H1 (cell line): ENCODE measurements around the gene MCM5. TPM values are rescaled to one million over a fixed set of nuclear protein-coding genes. Genes with fewer than 3 reads are reported as not detected.

Experiments
- CTCF ChIA-PET: fragments of 300-600 bp; sonication (Branson Sonifier 250); formaldehyde crosslinking; loops from one replicate; lab custom pipeline; 2021; ENCODE audit not compliant: partially characterized antibody; lab: Charles Lee
- POLR2A ChIA-PET: fragments of 300-600 bp; sonication (Branson Sonifier 250); formaldehyde crosslinking; loops from one replicate; lab custom pipeline; 2021; ENCODE audit warnings: inconsistent platforms; ENCODE audit not compliant: partially characterized antibody; lab: Charles Lee
- DNase-seq, 2 experiments: peaks; one replicate each; pipeline versions ENCODE4 v3.0.0 to v3.0.0-alpha.2; 2010 to 2022; ENCODE audit warnings: low spot score in 2 of 2, low read depth in 1 of 2, mixed read lengths in 1 of 2
- FAIRE-seq: peaks from 2 replicates; lab custom pipeline; 2011; peaks lifted over from hg19 to GRCh38; lab: Jason Lieb, UNC
- H2AFZ ChIP-seq: 2 replicates; pipeline ENCODE4 v1.8.1; 2012; ENCODE audit warnings: low read length, inconsistent platforms
- H2AK5ac ChIP-seq: 2 replicates; pipeline ENCODE4 v1.6.1; 2013; ENCODE audit warnings: low read depth, low read length
- H2BK120ac ChIP-seq: replicated peaks from 2 replicates; pipeline ENCODE3; 2013; ENCODE audit warnings: low read depth, low read length, inconsistent platforms
- H2BK12ac ChIP-seq: 2 replicates; pipeline ENCODE4 v1.6.1; 2013; ENCODE audit warnings: low read depth, low read length
- H2BK15ac ChIP-seq: 2 replicates; pipeline ENCODE4 v1.6.1; 2013; ENCODE audit warnings: low read length
- H2BK20ac ChIP-seq: 2 replicates; pipeline ENCODE4 v1.6.1; 2013; ENCODE audit warnings: low read length
- H2BK5ac ChIP-seq: 2 replicates; pipeline ENCODE4 v1.6.1; 2013; ENCODE audit warnings: low read depth, low read length
- H3K14ac ChIP-seq: 2 replicates; pipeline ENCODE4 v1.6.1; 2013; ENCODE audit warnings: inconsistent platforms; ENCODE audit not compliant: insufficient read length
- H3K18ac ChIP-seq: 2 replicates; pipeline ENCODE4 v1.6.1; 2013; ENCODE audit warnings: low read length; ENCODE audit errors: extremely low read depth
- H3K23ac ChIP-seq: 2 replicates; pipeline ENCODE4 v1.6.1; 2013; ENCODE audit warnings: inconsistent platforms; ENCODE audit not compliant: insufficient read length
- H3K23me2 ChIP-seq: 2 replicates; pipeline ENCODE4 v1.6.1; 2013; ENCODE audit warnings: low read depth, low read length
- H3K27ac ChIP-seq: 2 replicates; pipeline ENCODE4 v1.6.1; 2011; ENCODE audit warnings: low read depth, low read length, inconsistent platforms
- H3K27me3 ChIP-seq, 4 experiments: replicated peaks in 1 of 4; 1 replicate in 1 of 4; 2 replicates in 3 of 4; pipeline versions ENCODE4 v1.6.1 to v1.8.1; 2011 to 2013; ENCODE audit warnings: low read length in 3 of 4, mild to moderate bottlenecking in 3 of 4, inconsistent platforms in 2 of 4, mixed read lengths in 2 of 4, moderate library complexity in 1 of 4; ENCODE audit not compliant: control insufficient read depth in 3 of 4, insufficient read depth in 3 of 4; ENCODE audit errors: extremely low read depth in 1 of 4
- H3K36me3 ChIP-seq, 4 experiments: 2 replicates each; pipeline versions ENCODE4 v1.6.1 to v1.8.1; 2011 to 2013; ENCODE audit warnings: mild to moderate bottlenecking in 4 of 4, low read length in 3 of 4, moderate library complexity in 2 of 4, control low read depth in 1 of 4, inconsistent platforms in 1 of 4; ENCODE audit not compliant: insufficient read depth in 4 of 4, control insufficient read depth in 2 of 4
- H3K4ac ChIP-seq: replicated peaks from 2 replicates; pipeline ENCODE3; 2013; ENCODE audit warnings: low read length, low read depth, mixed read lengths, inconsistent platforms; ENCODE audit not compliant: insufficient read length
- H3K4me1 ChIP-seq, 4 experiments: replicated peaks in 1 of 4; 1 replicate in 1 of 4; 2 replicates in 3 of 4; pipeline versions ENCODE4 v1.6.1 to v1.8.1; 2011 to 2013; ENCODE audit warnings: low read length in 3 of 4, inconsistent platforms in 2 of 4, mixed read lengths in 1 of 4; ENCODE audit not compliant: insufficient read depth in 4 of 4, control insufficient read depth in 3 of 4
- H3K4me2 ChIP-seq, 2 experiments: 2 replicates each; pipeline versions ENCODE4 v1.6.1 to v1.8.1; 2011 to 2013; ENCODE audit warnings: low read depth in 2 of 2, low read length in 2 of 2, control low read depth in 1 of 2, inconsistent platforms in 1 of 2, mild to moderate bottlenecking in 1 of 2; ENCODE audit not compliant: insufficient read depth in 1 of 2
- H3K4me3 ChIP-seq, 4 experiments: fragments of 200-600, 300-600 bp in 1 of 4; sonication (generic), shearing (Covaris generic), sonication (Bioruptor Twin) in 1 of 4; 2 replicates each; pipeline versions ENCODE4 v1.5.1 to v1.8.1; 2011 to 2016; ENCODE audit warnings: low read length in 4 of 4, low read depth in 3 of 4, control low read depth in 2 of 4, inconsistent platforms in 2 of 4, mild to moderate bottlenecking in 2 of 4, mixed read lengths in 1 of 4, moderate library complexity in 1 of 4; ENCODE audit not compliant: insufficient read depth in 2 of 4; ENCODE audit errors: extremely low read depth in 1 of 4
- H3K56ac ChIP-seq: replicated peaks from 2 replicates; pipeline ENCODE3; 2013; ENCODE audit warnings: low read depth, mild to moderate bottlenecking, mixed read lengths, low read length, inconsistent platforms; ENCODE audit not compliant: insufficient read length
- H3K79me1 ChIP-seq: 2 replicates; pipeline ENCODE4 v1.6.1; 2013; ENCODE audit warnings: low read depth, low read length, control low read depth
- H3K79me2 ChIP-seq, 2 experiments: 2 replicates each; pipeline versions ENCODE4 v1.6.1 to v1.8.1; 2012 to 2013; ENCODE audit warnings: low read length in 2 of 2, mild to moderate bottlenecking in 2 of 2, inconsistent platforms in 1 of 2; ENCODE audit not compliant: insufficient read depth in 2 of 2, control insufficient read depth in 1 of 2
- H3K9ac ChIP-seq, 4 experiments: replicated peaks in 1 of 4; 1 replicate in 1 of 4; 2 replicates in 3 of 4; pipeline versions ENCODE4 v1.6.1 to v1.8.1; 2011 to 2013; ENCODE audit warnings: low read depth in 3 of 4, low read length in 3 of 4, control low read depth in 2 of 4, mild to moderate bottlenecking in 2 of 4, moderate library complexity in 2 of 4, inconsistent platforms in 1 of 4; ENCODE audit errors: extremely low read depth in 1 of 4
- H3K9me3 ChIP-seq, 2 experiments: 2 replicates each; pipeline versions ENCODE4 v1.6.1 to v1.8.1; 2012 to 2013; ENCODE audit warnings: mild to moderate bottlenecking in 2 of 2, moderate library complexity in 2 of 2, control low read depth in 1 of 2, inconsistent platforms in 1 of 2, low read depth in 1 of 2, low read length in 1 of 2, mixed read lengths in 1 of 2; ENCODE audit not compliant: insufficient read depth in 2 of 2
- H4K20me1 ChIP-seq, 2 experiments: replicated peaks in 1 of 2; 2 replicates each; pipeline versions ENCODE3 to v1.8.1; 2011 to 2013; ENCODE audit warnings: inconsistent platforms in 2 of 2, low read length in 2 of 2, mild to moderate bottlenecking in 1 of 2; ENCODE audit not compliant: insufficient read depth in 2 of 2, control insufficient read depth in 1 of 2
- H4K5ac ChIP-seq: 2 replicates; pipeline ENCODE4 v1.6.1; 2013; ENCODE audit warnings: low read length, low read depth, mixed read lengths, inconsistent platforms; ENCODE audit not compliant: insufficient read length
- H4K8ac ChIP-seq: 2 replicates; pipeline ENCODE4 v1.8.0; 2013; ENCODE audit warnings: mild to moderate bottlenecking, moderate library complexity, low read length, inconsistent platforms; ENCODE audit not compliant: insufficient read depth; ENCODE audit errors: extremely low read depth
- H4K91ac ChIP-seq: replicated peaks from 2 replicates; pipeline ENCODE3; 2013; ENCODE audit warnings: low read length, mixed read lengths, inconsistent platforms; ENCODE audit not compliant: insufficient read length
- BRCA1 ChIP-seq: IDR thresholded peaks from 2 replicates; pipeline ENCODE4 v1.6.1; 2012; ENCODE audit warnings: low read depth, low read length, improper control_type of control experiment
- CREB1 ChIP-seq: IDR thresholded peaks from 2 replicates; pipeline ENCODE4 v1.6.1; 2012; ENCODE audit warnings: inconsistent platforms
- NRF1 ChIP-seq: IDR thresholded peaks from 2 replicates; pipeline ENCODE4 v1.6.1; 2011; ENCODE audit warnings: mild to moderate bottlenecking, low read depth, low read length, improper control_type of control experiment
- SP1 ChIP-seq: IDR thresholded peaks from 2 replicates; pipeline ENCODE4 v1.6.1; 2011; ENCODE audit warnings: low read depth, low read length
- WGBS, 2 experiments: shearing (Covaris generic) in 1 of 2; methylation state at CpG; one replicate each; pipeline versions ENCODE4 v1.1.6 to v1.1.7; 2013 to 2015; ENCODE audit warnings: low lambda C conversion rate in 2 of 2, mixed read lengths in 2 of 2, inconsistent platforms in 1 of 2, low coverage in 1 of 2, missing lambda C conversion rate in 1 of 2; ENCODE audit not compliant: insufficient replicate concordance in 2 of 2, insufficient coverage in 1 of 2, insufficient read length in 1 of 2; ENCODE audit errors: extremely low coverage in 1 of 2, missing lambda C conversion rate in 1 of 2; 5-methylcytosine and 5-hydroxymethylcytosine counted together
- polyA plus RNA-seq, 7 experiments: library from polyadenylated mRNA; depleted of rRNA in 3 of 7; stranded (reverse) in 5 of 7; unstranded in 2 of 7; fragments of >200 nt in 5 of 7; fragments of 200-250 nt in 2 of 7; gene quantifications; 1 replicate in 5 of 7; 2 replicates in 1 of 7; 4 replicates in 1 of 7; pipeline versions ENCODE4 v1.2.1 to v1.2.3, GENCODE V29; 2011 to 2013; ENCODE audit warnings: missing spikeins in 2 of 7, mixed read lengths in 2 of 7
- total RNA-seq: library from RNA; stranded (reverse); fragmentation: NEBNext Ultra II Directional; extraction: Animal tissue kit (Norgen Biotek cat#: 25700); gene quantifications from 2 replicates; pipeline ENCODE4 v1.2.1, GENCODE V29; 2021
- TF ChIP-seq, protein P1 (sequence below): IDR thresholded peaks from 2 replicates; pipeline ENCODE4 v1.6.1; 2012; ENCODE audit warnings: inconsistent platforms
- TF ChIP-seq, protein P2 (sequence below): IDR thresholded peaks from 2 replicates; pipeline ENCODE4 v1.6.1; 2012; ENCODE audit warnings: inconsistent platforms

Gene MCM5
- total and polyA plus RNA-seq, 2 of the 8 experiments (the other 6 are each of a cell fraction or from before 2014, with no cell fraction given) = 210 to 305 TPM

DNA sequence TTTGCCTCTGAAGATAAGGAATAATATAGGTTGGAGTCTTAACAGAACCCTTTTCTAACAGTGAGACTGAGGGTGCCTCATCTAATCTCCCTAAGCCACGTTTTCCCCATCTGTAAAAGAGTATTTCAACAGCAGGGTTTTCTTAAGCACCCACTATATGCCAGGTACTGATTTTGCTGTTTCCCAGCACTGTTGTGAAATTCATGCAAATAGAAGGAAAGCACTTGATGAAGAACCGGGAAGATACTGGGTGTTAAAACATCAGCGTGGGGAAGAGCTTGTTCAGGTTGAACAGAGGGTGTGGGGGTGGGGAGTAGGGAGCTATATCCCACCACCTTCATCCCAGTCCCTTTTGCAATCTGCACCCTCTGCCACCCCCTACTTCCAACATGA, 16.3 kb upstream of the MCM5 start:
- Histone ChIP-seq H3K23me2 (peaks cover 6% of the 10 kb centered on the region; the same call in 1 of the 2 replicates), H3K4me1 (peaks cover 8 to 13% (median 10%) of the 10 kb centered on the region in 4 experiments), H3K27ac (no peak overlapping the region), H3K79me2 (peaks cover 0 to 4% of the 10 kb centered on the region in 2 experiments; a peak in 1 of 4 replicates), H3K18ac (no peak overlapping the region), H2BK20ac (no peak overlapping the region), H3K9me3 (no peaks in the 10 kb centered on the region), H3K36me3 (peaks cover 0 to 13% (median 2%) of the 10 kb centered on the region in 4 experiments; a peak in 2 of 8 replicates), H3K4me3 (no peak overlapping the region), H3K9ac (no peak overlapping the region), H3K56ac (no peak overlapping the region), H3K23ac (no peak overlapping the region), H3K4ac (no peak overlapping the region), H2AK5ac (no peak overlapping the region), H4K5ac (no peak overlapping the region), H2BK5ac (no peak overlapping the region), H2BK12ac (no peak overlapping the region), H3K27me3 (no peaks in the 10 kb centered on the region; a peak in 1 of 7 replicates), H2AFZ (no peak overlapping the region), H3K79me1 (peaks cover 2% of the 10 kb centered on the region; the same call in 1 of the 2 replicates), H3K14ac (no peak overlapping the region), H4K91ac (no peak overlapping the region), H4K8ac (no peak overlapping the region), H4K20me1 (no peaks in the 10 kb centered on the region), H2BK120ac (no peak overlapping the region), H3K4me2 (no peak overlapping the region; a peak in 1 of 4 replicates), H2BK15ac (no peak overlapping the region)
- TF ChIP-seq CREB1 = no peak
- TF ChIP-seq, protein P1, sequence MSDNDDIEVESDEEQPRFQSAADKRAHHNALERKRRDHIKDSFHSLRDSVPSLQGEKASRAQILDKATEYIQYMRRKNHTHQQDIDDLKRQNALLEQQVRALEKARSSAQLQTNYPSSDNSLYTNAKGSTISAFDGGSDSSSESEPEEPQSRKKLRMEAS = no peak
- TF ChIP-seq, protein P2, sequence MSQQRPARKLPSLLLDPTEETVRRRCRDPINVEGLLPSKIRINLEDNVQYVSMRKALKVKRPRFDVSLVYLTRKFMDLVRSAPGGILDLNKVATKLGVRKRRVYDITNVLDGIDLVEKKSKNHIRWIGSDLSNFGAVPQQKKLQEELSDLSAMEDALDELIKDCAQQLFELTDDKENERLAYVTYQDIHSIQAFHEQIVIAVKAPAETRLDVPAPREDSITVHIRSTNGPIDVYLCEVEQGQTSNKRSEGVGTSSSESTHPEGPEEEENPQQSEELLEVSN = no peak
- no peak for TF ChIP-seq BRCA1
- TF ChIP-seq NRF1 = no peak
- TF ChIP-seq SP1 = no peak
- FAIRE-seq (no peak), DNase-seq (no peak)
- 88% methylated on average over 3 of the region's 3 CpGs; no CpG with 5 or more reads in 1 of the 2 experiments for WGBS, 2 experiments
- ChIA-PET CTCF (interaction anchor here (0.8 to 6.4 kb wide), 3 partner anchors 32 to 154 kb away, joined by 3 to 39 read pairs (median 4); no protein-coding TSS in a partner anchor), POLR2A (interaction anchor here (1.3 to 57.4 kb wide), 4 partner anchors 8 to 31 kb away, joined by 4 to 1995 read pairs (median 5); partner anchors contain the start of gene MCM5)
